ENCODE results near the gene KIAA0319L.
A peak's percentile ranks its signal among the peaks of the same experiment; 100 is the strongest.
"Not testable (repeated sequence)": the region's sequence is repeated elsewhere in the genome, so short reads cannot be mapped to it uniquely, and the experiment has no call there.

Gene KIAA0319L

DNA sequence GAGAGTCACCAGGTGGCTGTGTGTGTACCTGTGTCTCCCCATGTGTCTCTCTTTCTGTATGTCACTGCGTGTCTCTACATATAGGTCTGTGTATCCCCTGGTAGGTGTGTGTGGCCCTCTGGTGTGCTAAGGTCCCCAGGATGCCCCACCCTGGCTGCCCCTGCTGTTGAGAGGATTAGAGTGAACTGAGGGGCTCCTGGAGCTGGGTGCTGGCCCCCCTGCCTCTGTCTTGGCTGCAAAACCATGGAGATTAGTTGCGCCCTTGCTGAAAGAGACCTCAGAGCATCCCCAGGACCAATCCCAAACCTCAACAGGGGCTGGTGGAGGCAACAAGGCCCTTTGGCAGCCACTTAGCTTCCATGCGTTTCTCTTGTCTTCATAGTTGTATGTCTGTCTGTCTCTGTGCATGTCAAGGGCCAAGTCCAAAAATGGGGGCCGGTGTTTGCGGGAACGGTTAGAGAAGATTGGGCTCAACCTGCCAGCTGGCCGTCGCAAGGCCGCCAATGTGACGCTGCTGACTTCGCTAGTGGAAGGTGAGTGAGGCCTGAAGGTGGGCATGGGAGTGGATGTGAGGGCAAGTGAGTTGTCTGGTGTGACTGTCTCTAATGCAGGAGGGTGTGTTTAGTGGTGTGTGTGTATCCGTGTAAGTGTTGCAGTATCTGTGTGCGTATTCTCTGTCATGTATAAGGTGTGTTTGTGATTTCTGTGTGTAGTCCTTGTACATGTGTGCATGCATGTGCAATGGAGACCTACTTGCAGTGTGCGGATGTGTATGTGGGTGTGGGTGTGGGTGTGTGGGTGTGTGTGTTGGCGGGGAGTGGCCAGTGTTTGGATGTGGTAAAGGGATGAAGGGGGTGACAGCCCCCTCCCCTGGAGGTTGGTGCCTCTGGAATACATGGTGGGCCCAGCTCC, 32.6 kb upstream of the KIAA0319L start:
- Mint-ChIP-seq H3K4me1 (ENCODE audit: low read depth) (peaks cover 10% of the 10 kb centered on the region), H3K9me3 (no peaks in the 10 kb centered on the region), H3K36me3 (ENCODE audit: low read depth) (no peaks in the 10 kb centered on the region), H3K27me3 (ENCODE audit: low read depth) (no peaks in the 10 kb centered on the region), H3K27ac (no peak overlapping the region), H3K4me3 (no peak overlapping the region)

DNA sequence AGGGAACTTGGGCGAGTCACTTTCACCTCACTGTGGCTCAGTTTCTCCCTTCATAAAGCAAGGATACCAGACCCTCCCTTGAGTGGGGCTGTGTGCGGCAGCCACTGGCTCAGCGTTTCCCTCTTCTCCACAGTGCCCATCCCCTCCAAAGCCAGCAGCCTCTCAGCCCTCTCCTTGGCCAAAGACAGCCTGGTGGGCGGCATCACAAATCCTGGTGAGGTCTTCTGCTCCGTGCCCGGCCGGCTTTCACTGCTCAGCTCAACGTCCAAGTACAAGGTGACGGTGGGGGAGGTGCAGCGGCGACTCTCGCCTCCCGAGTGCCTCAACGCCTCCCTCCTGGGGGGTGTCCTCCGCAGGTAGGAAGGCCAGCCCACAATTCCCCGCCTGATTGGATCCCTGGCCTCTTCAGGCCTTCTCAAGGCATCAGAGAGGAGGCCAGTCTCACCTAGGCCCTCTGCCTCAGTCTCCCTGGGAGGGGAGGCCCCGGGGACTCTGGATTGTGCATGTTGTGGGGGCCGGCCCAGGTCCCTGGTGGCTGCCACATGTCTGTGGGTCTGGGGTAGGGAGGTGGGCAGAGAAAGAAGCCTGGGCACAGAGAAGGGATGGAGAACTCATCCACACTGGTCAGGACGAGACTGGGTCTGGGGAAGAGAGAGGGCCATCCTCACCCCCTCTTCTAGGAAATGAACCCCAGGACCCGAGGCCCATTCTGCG, 31.2 kb upstream of the KIAA0319L start:
- Mint-ChIP-seq H3K36me3 (ENCODE audit: low read depth) (no peaks in the 10 kb centered on the region), H3K27me3 (ENCODE audit: low read depth) (no peaks in the 10 kb centered on the region), H3K4me1 (ENCODE audit: low read depth) (peaks cover 4% of the 10 kb centered on the region), H3K9me3 (no peaks in the 10 kb centered on the region), H3K27ac (no peak overlapping the region), H3K4me3 (no peak overlapping the region)

DNA sequence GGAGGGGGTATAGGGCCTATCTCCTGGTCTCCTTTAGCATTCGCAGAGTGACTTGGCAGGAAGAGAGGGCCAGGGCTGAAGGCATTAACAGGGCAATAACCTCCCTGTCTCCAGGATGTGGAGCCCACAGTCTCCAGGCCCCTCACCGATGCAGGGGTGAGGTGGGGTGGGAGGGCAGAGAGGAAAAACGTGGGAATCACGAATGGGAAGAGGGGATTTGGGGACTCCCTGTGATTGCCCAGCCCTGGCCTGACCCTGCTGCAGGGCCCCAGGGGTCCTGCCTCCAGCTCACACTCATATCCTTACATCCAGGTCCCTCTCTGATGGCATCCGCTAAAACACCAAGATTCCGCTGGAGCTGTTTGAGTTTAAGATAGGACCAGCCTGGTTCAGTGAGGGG, 30.5 kb upstream of the KIAA0319L start:
- H3K9me3 Mint-ChIP-seq = no peaks in the 10 kb centered on the region
- no peaks in the 10 kb centered on the region for H3K36me3 Mint-ChIP-seq (ENCODE audit: low read depth)
- no peaks in the 10 kb centered on the region for H3K27me3 Mint-ChIP-seq (ENCODE audit: low read depth)
- H3K27ac Mint-ChIP-seq = no peak overlapping the region
- H3K4me3 Mint-ChIP-seq = no peak overlapping the region
- H3K4me1 Mint-ChIP-seq (ENCODE audit: low read depth) = peaks cover under 1% of the 10 kb centered on the region

DNA sequence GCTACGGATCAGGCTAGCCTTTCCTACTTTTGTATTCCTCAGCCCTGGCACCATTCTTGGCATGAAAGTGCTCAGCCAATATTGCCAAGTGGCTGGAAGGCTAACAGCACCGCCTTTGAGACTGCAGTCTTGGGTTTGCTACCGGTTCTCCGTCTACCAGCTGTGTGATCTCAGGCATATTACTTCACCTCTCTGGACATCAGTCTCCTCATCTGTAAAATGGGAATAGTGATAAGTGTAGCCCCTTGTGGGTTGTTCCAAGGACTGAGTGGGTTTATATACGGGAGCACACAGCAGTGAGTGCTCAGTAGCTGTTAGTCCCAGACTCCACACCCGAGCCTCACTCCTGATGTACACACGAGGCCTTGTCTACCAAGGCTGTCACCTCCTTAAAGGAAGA, 29.6 kb upstream of the KIAA0319L start:
- Mint-ChIP-seq H3K36me3 (ENCODE audit: low read depth) (no peaks in the 10 kb centered on the region), H3K9me3 (no peaks in the 10 kb centered on the region), H3K27ac (no peak overlapping the region)

DNA sequence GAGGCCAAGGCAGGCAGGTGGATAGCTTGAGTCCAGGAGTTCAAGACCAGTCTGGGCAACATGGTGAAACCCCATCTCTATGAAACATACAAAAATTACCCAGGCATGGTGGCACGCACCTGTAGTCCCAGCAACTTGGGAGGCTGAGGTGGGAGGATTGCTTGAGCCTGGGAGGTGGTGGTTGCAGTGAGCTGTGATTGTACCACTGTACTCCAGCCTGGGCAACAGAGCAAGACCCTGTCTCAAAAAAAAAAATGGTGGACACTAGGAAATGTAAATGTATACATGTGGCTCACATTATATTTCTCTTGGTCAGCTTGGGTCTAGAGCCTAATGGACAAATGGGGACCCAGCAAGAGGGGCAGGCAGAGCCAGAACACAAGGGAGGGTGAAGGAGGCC, 28.6 kb upstream of the KIAA0319L start:
- not testable (repeated sequence) for H3K4me3 Mint-ChIP-seq; H3K27ac Mint-ChIP-seq; H3K27me3 Mint-ChIP-seq (ENCODE audit: low read depth); H3K36me3 Mint-ChIP-seq (ENCODE audit: low read depth); H3K4me1 Mint-ChIP-seq (ENCODE audit: low read depth); H3K9me3 Mint-ChIP-seq

More for the DNA sequence above, 29.6 kb upstream of the KIAA0319L start:
- no peaks in the 10 kb centered on the region for H3K4me1 Mint-ChIP-seq (ENCODE audit: low read depth)
- no peak overlapping the region for H3K4me3 Mint-ChIP-seq
- H3K27me3 Mint-ChIP-seq (ENCODE audit: low read depth) = no peaks in the 10 kb centered on the region

DNA sequence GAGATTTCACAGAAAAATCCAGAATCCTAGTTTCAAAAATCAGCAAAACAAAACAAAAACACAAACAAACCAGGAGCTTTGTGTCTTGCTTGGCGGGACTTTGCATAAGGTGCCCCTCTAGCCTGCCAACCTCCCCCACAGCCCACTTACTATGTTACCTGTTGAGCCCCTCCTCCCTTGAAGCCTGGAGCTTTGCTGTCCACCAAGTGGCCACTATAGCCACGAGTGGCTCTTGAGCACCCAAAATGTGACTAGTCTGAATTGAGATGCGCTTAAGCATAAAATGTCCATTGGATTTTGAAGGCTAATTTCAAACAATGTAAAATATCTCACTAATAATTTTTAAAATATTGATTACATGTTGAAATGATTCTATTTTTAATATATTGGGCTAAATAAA, 28.1 kb upstream of the KIAA0319L start:
- Mint-ChIP-seq H3K27me3 (ENCODE audit: low read depth) (no peaks in the 10 kb centered on the region), H3K4me3 (no peak overlapping the region), H3K36me3 (ENCODE audit: low read depth) (no peaks in the 10 kb centered on the region), H3K9me3 (no peaks in the 10 kb centered on the region), H3K27ac (no peak overlapping the region), H3K4me1 (ENCODE audit: low read depth) (no peaks in the 10 kb centered on the region)

DNA sequence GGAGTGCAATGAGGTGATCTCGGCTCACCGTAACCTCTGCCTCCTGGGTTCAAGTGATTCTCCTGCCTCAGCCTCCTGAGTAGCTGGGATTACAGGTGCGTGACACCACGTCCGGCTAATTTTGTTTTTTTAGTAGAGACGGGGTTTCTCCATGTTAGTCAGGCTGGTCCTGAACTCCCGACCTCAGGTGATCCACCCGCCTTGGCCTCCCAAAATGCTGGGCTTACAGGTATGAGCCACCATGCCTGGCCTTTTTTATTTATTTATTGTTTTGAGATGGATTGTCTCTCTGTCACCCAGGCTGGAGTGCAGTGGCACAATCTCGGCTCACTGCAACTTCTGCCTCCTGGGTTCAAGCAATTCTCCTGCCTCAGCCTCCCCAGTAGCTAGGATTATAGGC, 24.4 kb upstream of the KIAA0319L start:
- H3K9me3 Mint-ChIP-seq; H3K36me3 Mint-ChIP-seq (ENCODE audit: low read depth); H3K4me3 Mint-ChIP-seq; H3K27me3 Mint-ChIP-seq (ENCODE audit: low read depth); H3K27ac Mint-ChIP-seq: not testable (repeated sequence)
- peaks cover 10% of the 10 kb centered on the region for H3K4me1 Mint-ChIP-seq (ENCODE audit: low read depth)

DNA sequence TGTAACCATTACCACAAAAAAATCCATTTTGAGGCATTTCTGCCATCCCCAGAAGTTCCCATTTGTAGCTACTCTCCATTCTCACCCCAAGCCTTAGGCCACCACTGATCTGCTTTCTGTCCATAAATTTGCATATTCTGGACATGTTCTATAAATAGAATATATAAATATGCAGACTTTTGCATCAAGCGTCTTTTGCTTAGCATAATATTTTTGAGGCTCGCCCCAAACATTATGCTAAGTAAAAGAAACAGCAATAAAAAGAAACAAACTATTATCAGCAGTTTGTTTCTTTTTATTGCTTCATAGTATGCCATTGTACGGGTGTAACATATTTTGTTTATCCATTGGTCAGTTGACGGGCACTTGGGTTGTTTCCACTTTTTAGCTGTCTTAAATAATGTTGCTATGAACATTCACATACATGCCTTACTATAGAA, 23.8 kb upstream of the KIAA0319L start:
- Mint-ChIP-seq H3K4me1 (ENCODE audit: low read depth) (peaks cover 16% of the 10 kb centered on the region), H3K9me3 (no peaks in the 10 kb centered on the region)

DNA sequence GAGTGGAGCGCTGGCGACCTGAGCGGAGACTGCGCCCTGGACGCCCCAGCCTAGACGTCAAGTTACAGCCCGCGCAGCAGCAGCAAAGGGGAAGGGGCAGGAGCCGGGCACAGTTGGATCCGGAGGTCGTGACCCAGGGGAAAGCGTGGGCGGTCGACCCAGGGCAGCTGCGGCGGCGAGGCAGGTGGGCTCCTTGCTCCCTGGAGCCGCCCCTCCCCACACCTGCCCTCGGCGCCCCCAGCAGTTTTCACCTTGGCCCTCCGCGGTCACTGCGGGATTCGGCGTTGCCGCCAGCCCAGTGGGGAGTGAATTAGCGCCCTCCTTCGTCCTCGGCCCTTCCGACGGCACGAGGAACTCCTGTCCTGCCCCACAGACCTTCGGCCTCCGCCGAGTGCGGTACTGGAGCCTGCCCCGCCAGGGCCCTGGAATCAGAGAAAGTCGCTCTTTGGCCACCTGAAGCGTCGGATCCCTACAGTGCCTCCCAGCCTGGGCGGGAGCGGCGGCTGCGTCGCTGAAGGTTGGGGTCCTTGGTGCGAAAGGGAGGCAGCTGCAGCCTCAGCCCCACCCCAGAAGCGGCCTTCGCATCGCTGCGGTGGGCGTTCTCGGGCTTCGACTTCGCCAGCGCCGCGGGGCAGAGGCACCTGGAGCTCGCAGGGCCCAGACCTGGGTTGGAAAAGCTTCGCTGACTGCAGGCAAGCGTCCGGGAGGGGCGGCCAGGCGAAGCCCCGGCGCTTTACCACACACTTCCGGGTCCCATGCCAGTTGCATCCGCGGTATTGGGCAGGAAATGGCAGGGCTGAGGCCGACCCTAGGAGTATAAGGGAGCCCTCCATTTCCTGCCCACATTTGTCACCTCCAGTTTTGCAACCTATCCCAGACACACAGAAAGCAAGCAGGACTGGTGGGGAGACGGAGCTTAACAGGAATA, 20.1 kb upstream of the KIAA0319L start:
- Mint-ChIP-seq H3K4me1 (ENCODE audit: low read depth) (peaks cover 21% of the 10 kb centered on the region), H3K4me3 (peak overlapping the region; percentile 78), H3K36me3 (ENCODE audit: low read depth) (peaks cover 1% of the 10 kb centered on the region), H3K9me3 (no peaks in the 10 kb centered on the region), H3K27me3 (ENCODE audit: low read depth) (peaks cover 32% of the 10 kb centered on the region), H3K27ac (peak overlapping the region; percentile 34)

More for the DNA sequence above, 23.8 kb upstream of the KIAA0319L start:
- no peak overlapping the region for H3K27ac Mint-ChIP-seq
- H3K27me3 Mint-ChIP-seq (ENCODE audit: low read depth) = peaks cover 13% of the 10 kb centered on the region
- H3K4me3 Mint-ChIP-seq = no peak overlapping the region
- H3K36me3 Mint-ChIP-seq (ENCODE audit: low read depth) = peaks cover 1% of the 10 kb centered on the region

DNA sequence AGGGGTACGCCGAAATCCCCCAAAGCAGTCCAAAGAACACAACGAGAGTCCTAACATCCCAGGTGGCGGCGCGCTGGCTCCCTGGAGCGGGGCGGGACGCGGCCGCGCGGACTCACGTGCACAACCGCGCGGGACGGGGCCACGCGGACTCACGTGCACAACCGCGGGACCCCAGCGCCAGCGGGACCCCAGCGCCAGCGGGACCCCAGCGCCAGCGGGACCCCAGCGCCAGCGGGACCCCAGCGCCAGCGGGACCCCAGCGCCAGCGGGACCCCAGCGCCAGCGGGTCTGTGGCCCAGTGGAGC, 19.5 kb upstream of the KIAA0319L start:
- not testable (repeated sequence) for H3K9me3 Mint-ChIP-seq; H3K36me3 Mint-ChIP-seq (ENCODE audit: low read depth); H3K27ac Mint-ChIP-seq
- Mint-ChIP-seq H3K4me1 (ENCODE audit: low read depth) (peaks cover 21% of the 10 kb centered on the region), H3K4me3 (peak overlapping the region; percentile 46), H3K27me3 (ENCODE audit: low read depth) (peaks cover 38% of the 10 kb centered on the region)

DNA sequence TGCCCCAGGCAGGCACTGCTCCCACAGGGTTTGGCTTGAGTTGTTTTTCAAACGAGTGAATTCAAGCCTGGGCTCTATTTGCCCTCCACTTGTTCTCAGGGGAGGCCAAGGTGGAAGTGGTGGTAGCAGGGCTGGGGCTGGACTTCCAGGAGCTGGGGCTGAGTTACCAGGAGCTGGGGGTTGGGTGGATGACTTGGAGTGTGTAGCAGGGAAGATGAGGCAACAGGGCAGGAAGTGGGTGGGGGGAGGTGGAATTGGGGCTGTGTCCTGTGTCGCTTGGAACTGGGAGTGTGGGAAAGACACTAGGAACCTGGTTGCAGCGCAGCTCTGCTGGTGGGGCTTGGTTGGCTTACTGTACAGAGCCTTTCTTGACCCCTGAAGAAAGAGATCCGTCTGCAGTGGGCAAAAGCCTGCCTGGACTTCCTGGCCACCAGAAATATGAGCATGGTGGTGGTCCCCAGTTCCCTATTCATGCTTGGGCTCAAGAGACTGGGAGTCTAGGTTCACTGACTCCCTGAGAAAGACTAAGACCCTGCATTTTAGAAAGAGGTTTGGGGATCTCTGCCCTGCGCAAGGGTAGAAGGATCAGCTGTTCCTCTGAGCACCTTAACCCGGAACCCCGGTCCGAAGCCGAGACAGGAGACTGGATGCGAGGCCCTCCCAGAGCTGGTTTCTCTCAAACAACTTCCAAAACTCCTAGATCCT, 19.0 kb upstream of the KIAA0319L start:
- Mint-ChIP-seq H3K27me3 (ENCODE audit: low read depth) (peaks cover 43% of the 10 kb centered on the region), H3K4me3 (peak overlapping the region; percentile 53), H3K27ac (peak overlapping the region; percentile 77), H3K9me3 (no peaks in the 10 kb centered on the region), H3K36me3 (ENCODE audit: low read depth) (peaks cover 1% of the 10 kb centered on the region), H3K4me1 (ENCODE audit: low read depth) (peaks cover 21% of the 10 kb centered on the region)

DNA sequence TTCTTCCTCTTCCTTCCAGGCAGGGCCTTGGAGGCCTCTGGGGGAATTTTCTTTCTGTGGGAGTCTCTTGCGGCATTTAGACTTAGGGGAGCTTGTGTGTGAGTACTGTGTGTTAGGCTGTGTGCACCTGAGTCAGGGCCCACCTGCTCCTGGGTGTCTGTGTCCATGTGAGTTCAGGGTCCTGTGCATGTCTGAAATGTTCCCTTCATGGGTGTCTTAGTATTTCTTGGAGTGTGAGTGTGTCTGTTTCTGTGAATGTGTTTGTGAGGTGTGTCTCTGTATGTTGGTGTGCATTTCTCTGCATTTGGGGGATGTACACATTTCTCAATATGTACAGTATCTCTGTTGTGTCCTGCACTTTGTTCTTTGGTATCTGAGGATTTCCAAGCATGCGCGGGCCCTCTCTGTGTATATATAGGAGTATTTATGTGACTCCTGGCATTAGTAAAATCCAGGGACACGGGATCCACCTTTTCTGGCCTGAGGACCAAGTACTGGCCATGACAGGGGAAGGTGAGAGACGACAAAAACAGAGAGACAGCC, 18.3 kb upstream of the KIAA0319L start:
- peak overlapping the region; percentile 17 for H3K27ac Mint-ChIP-seq

DNA sequence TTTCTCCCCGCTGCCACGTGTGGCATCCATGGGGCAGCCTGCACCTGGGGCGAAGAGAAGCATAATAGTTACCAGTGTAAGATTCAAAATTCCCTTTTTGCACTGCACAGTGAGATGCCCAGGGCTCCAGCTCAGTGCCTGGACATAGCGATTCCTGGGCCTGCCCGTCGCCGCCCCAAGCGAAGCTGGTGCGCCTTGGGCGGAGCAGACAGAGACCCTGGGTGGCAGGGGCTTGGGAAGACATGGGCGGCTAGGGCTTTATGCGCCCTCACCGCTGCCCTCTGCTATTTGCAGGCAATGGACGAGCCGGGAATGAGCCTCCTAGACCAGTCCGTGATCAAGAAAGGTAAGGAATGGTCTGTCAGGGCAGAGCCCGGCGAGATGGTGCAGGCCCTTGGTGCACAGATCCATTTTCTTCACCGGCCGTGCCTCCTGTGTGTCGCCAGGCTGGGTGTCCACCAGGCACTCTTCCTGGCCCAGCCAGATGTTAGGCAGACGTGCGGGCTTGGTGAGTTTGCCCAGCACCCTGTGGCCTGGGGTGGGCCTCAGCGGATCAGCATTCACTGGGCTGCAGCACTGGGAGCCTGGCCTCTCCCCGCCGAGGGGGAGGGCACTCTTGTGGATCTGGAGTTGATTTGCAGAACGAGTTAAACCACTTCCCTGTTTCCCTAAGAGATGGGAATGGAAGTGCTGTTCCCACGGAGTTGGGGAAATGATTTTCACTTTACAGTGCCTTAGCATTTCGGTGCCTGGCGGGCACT, 17.6 kb upstream of the KIAA0319L start:
- Mint-ChIP-seq H3K9me3 (no peaks in the 10 kb centered on the region), H3K36me3 (ENCODE audit: low read depth) (peaks cover 1% of the 10 kb centered on the region), H3K27me3 (ENCODE audit: low read depth) (peaks cover 48% of the 10 kb centered on the region), H3K4me3 (no peak overlapping the region), H3K4me1 (ENCODE audit: low read depth) (peaks cover 23% of the 10 kb centered on the region), H3K27ac (no peak overlapping the region)

More for the DNA sequence above, 18.3 kb upstream of the KIAA0319L start:
- H3K36me3 Mint-ChIP-seq (ENCODE audit: low read depth) = peaks cover 1% of the 10 kb centered on the region
- peaks cover 45% of the 10 kb centered on the region for H3K27me3 Mint-ChIP-seq (ENCODE audit: low read depth)
- H3K9me3 Mint-ChIP-seq = no peaks in the 10 kb centered on the region
- H3K4me1 Mint-ChIP-seq (ENCODE audit: low read depth) = peaks cover 22% of the 10 kb centered on the region
- no peak overlapping the region for H3K4me3 Mint-ChIP-seq
